Activated CD8-positive, alpha-beta memory T cell treated with anti-CD3 and anti-CD28 coated beads, Interleukin-2, amount 50 U/mL, for 24 hours (primary cell): ENCODE measurements around the gene EPPIN.

Experiments
- DNase-seq: peaks from one replicate; pipeline ENCODE4 v3.0.0-alpha.2; 2020; ENCODE audit errors: extremely low read depth

EPPIN gene

GRCh38 chr20:45538209-45538799 lies 8.9 kb downstream of the EPPIN start:
- DNase-seq = no peak

- no peak for DNase-seq
Measured at GRCh38 chr20:45527294-45527693, 19.9 kb downstream of the EPPIN start.

GRCh38 chr20:45523821-45524220 lies 23.4 kb downstream of the EPPIN start:
- DNase-seq = no peak

GRCh38 chr20:45518282-45518681 lies 28.9 kb downstream of the EPPIN start:
- no peak for DNase-seq

GRCh38 chr20:45515147-45515913 lies 31.9 kb downstream of the EPPIN start, which contains the start of gene SPINT3:
Gene SPINT3 (minus strand): TSS chr20:45515622. CDS start chr20:45515608, 14 bp downstream.
- no peak for DNase-seq

- DNase-seq = no peak
Measured at GRCh38 chr20:45510242-45510862, 36.8 kb downstream of the EPPIN start.

- DNase-seq = no peak
Measured at GRCh38 chr20:45509091-45509490, 38.1 kb downstream of the EPPIN start.

DNA sequence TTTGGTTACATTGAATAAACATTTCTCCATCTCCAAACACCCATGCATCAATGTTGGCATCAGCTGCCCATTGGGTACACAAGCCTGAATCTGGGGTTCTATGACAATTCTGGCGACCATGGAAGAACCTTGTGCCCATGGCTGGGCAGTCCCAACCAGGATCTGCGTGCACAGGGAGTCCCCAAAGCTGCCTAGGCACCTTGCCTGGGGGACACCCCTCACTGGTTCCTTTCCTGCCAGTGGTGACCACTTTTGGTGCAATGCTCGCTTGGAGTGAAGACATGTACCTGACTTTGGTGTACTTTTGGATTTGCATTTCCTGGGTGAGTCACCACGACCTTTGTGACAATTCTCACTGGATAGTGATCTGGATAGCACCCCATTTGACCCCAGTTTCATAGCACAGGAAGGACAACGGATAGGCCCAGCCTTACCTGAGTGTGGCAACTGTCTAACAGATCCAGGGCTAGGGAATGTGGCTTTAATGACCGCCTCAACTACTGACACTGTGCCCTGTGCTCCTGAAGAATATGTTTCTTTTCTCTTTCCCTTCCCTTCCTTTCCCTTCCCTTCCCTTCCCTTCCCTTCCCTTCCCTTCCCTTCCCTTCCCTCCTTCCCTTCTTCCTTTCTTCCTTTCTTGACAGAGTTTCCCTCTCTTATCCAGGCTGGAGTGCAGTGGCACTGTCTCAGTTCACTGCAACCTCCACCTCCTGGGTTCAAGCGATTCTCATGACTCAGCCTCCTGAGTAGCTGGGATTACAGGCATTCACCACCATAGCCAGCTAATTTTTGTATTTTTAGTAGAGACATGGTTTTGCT lies 38.9 kb downstream of the EPPIN start:
- no peak for DNase-seq

DNA sequence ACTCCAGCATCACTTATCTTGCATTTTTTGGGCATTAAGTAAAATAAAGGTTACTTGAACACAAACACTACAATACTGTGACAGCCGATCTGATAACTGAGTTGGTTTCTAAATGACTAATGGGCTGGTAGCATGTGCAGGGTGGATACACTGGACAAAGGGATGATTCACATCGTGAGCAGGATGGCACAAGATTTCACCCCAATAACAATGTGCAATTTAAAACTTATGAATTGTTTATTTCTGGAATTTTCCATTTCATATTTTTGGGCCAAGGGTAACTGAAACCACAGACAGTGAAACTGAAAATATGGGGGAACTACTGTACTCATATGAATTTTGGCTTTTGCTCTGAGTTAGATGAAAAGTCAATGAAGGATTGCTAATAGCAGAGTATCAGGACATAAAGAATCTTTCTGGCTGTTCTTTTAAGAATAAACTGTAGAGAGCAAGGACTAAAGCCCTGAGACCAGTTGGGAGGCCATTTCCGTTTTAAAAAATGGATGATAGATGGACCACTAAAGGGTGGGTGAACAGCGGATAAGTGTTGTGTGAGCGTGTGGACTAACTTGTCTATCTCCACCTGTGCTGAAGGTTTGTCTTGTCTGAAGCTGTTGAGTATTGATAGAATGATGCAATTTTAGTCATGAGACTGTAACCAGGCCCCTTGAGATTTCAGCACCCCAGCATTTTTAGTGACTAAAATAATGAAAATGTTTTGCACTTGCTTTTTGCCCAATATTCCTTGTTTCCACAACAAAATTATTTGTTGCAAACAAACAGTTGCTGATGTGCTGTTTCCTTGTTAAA lies 40.0 kb downstream of the EPPIN start:
- DNase-seq = no peak

DNA sequence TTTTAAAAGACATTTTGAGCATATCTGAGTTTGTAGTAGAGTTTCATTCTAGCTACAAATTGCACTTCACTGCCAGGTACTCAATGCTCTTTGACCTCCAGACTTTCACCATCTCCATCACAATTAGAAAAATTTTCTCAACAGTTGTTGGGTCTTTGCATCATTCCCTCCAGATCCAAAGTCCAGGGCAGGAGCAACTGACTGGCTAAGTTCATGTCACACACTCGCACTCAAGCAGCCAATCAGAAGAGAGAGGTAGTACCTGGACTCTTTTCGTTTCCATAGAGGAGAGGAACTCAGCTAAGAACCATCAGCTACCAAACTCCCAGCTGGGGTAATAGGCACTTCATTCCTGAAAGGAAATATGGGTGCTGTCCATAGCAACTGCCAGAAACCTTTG lies 40.8 kb downstream of the EPPIN start:
- DNase-seq = no peak

- no peak for DNase-seq
Measured at GRCh38 chr20:45503403-45503802, 43.8 kb downstream of the EPPIN start.

DNA sequence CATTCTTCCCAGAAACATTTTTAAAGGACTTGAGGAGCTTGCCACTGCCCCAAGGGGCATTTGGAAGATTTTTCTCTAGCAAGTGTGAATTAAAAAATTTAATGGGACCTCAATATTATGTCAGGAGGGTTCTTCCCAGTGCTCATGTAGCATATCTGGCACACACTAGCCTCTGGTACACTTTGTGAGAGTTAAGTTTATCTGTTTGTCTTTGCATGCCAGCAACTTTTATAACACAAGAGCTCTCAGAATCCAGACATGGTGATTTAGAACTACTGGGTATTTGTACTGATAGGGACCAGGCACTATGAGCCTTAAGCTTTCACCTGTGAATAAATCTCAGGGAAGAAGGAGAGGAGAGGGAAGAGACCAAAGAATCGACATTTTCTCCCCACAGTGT lies 44.6 kb downstream of the EPPIN start:
- no peak for DNase-seq

- DNase-seq = no peak
Measured at GRCh38 chr20:45501600-45501999, 45.6 kb downstream of the EPPIN start.

GRCh38 chr20:45500022-45500421 lies 47.2 kb downstream of the EPPIN start:
- DNase-seq = no peak

- DNase-seq = no peak
Measured at GRCh38 chr20:45497971-45498494, 49.2 kb downstream of the EPPIN start.

- no peak for DNase-seq
Measured at GRCh38 chr20:45496166-45496565, 51.0 kb downstream of the EPPIN start.

- no peak for DNase-seq
Measured at GRCh38 chr20:45495501-45495941, 51.7 kb downstream of the EPPIN start.
